Measurements from ENCODE around the gene FBXO46. TPM values are rescaled to one million over a fixed set of nuclear protein-coding genes. Genes with fewer than 3 reads are reported as not detected.
"Not testable (repeated sequence)": the region's sequence is repeated elsewhere in the genome, so short reads cannot be mapped to it uniquely, and the experiment has no call there.

FBXO46 gene
- total RNA-seq, 1 experiment from 2014 or later: 10.8 TPM

DNA sequence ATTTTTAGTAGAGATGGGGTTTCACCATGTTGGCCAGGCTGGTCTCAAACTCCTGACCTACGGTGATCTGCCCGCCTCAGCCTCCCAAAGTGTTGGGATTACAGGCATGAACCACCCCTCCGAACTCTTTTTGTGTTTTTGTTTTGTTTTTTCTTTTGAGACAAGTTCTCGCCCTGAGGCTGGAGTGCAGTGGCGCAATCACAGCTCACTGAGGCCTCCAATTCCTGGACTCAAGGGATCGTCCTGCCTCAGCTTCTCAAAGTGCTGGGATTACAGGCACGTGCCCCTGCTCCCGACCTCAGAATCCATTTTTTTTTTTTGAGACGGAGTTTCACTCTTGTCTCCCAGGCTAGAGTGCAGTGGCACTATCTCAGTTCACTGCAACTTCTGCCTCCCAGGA, 27.0 kb upstream of the FBXO46 start:
- Histone ChIP-seq H3K4me3 (no peak overlapping the region), H3K27ac (no peak overlapping the region), H3K27me3 (0 out of 2 replicates have a peak, but pooled peaks cover 8% of the 10 kb centered on the region), H3K36me3 (no peaks in the 10 kb centered on the region), H3K4me1 (no peaks in the 10 kb centered on the region), H3K9me3 (replicated peaks) (no peaks in the 10 kb centered on the region)
- DNase-seq: no peak

DNA sequence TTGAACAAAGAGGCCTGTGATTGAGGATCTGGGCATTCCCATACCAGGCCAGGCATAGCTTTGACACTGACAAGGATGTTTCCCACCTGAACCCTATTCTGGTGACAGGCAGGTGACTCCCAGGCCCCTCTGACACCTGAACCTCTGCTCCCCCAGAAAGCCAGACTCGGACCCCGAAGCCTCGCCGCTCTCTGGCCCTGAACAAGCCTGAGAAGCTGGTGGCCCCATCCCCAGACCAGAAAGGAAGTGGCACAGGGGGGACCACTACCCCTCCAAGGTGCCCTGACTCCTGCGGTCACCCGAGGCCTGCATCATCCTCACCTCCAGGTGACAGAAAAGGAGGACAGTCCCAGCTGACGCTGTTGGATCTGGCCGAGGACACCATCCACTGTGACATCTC, 23.6 kb upstream of the FBXO46 start:
- Histone ChIP-seq H3K27ac (no peak overlapping the region), H3K9me3 (replicated peaks) (no peaks in the 10 kb centered on the region), H3K27me3 (0 out of 2 replicates have a peak, but pooled peaks cover 8% of the 10 kb centered on the region), H3K36me3 (no peaks in the 10 kb centered on the region), H3K4me3 (no peak overlapping the region), H3K4me1 (no peaks in the 10 kb centered on the region)
- DNase-seq: no peak

DNA sequence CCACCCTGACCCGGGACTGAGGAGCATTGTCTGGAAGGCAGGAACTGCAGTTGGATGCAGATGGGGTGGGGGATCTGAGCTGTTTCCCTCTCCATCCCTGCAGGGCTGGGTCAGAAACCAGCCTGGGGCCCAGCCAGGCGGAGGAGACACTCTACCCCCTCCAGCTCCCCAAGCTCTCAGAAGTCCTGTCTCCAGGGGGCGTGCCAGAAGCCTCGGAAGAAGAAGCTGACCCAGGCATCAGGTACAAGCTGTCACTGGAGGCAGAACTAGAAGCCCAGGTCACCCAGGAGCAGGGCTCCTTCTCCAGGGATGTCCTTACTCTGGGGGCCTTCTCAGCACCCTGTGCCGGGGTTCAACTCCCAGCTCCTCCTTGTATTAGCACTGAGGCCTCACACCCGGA, 22.9 kb upstream of the FBXO46 start:
- no peaks in the 10 kb centered on the region for H3K9me3 ChIP-seq (replicated peaks)
- no peak for DNase-seq
- H3K4me3 ChIP-seq: no peak overlapping the region
- H3K4me1 ChIP-seq: no peaks in the 10 kb centered on the region
- no peaks in the 10 kb centered on the region for H3K36me3 ChIP-seq
- H3K27me3 ChIP-seq: 0 out of 2 replicates have a peak, but pooled peaks cover 8% of the 10 kb centered on the region
- no peak overlapping the region for H3K27ac ChIP-seq

DNA sequence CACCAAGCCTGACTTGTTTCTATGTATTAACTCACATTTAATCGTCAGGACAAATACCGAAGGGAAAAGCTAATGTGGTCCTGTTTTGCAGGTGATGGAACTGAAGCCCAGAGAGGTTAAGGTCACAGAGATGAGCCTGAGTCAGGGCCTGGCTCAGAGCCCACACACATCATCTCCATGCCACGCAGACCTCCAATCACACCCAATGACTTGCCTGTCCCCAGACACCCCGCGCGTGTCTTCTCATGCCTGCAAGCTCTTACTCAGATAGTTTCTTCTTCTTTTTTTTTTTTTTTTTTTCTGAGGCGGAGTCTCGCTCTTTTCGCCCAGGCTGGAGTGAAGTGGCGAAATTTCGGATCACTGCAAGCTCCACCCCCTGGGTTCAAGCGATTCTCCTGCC, 21.9 kb upstream of the FBXO46 start:
- no peak overlapping the region for H3K27ac ChIP-seq
- no peak for DNase-seq
- H3K36me3 ChIP-seq: no peaks in the 10 kb centered on the region
- H3K4me3 ChIP-seq: no peak overlapping the region
- H3K4me1 ChIP-seq: no peaks in the 10 kb centered on the region
- no peaks in the 10 kb centered on the region for H3K9me3 ChIP-seq (replicated peaks)
- 0 out of 2 replicates have a peak, but pooled peaks cover 2% of the 10 kb centered on the region for H3K27me3 ChIP-seq

DNA sequence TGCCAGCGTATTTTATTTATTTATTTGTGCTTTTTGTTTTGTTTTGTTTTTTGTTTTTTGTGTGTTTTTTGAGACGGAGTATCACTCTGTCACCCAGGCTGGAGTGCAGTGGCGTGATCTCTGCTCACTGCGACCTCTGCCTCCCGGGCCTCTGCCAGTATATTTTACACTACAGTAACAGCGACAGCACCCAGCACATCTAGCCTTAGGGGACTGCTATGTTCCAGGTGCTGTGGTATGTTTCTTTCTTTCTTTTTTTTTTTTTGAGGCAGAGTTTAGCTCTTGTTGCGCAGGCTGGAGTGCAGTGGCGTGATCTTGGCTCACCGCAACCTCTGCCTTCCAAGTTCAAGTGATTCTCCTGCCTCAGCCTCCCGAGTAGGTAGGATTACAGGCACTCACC, 20.8 kb upstream of the FBXO46 start:
- H3K9me3 ChIP-seq (replicated peaks); DNase-seq; H3K36me3 ChIP-seq: not testable (repeated sequence)

DNA sequence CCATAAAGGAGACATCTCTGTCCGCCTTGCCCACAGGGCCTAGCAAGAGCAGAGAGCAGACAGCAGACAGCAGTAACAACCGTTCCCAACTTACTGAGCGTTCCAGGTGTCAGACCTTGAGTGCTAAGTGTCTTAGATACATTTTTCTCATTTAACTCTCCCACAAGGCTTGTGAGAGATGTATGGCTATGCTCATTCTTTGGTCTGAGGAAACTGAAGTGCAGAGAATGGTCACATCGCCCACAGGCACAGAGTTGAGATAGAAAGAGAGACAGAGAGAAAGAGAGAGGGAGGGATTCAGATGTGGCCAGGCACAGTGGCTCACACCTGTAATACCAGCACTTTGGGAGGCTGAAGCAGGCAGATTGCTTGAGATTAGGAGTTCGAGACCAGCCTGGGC, 16.8 kb upstream of the FBXO46 start:
- H3K9me3 ChIP-seq (replicated peaks): no peaks in the 10 kb centered on the region
- H3K4me3 ChIP-seq: no peak overlapping the region
- no peak for DNase-seq
- H3K36me3 ChIP-seq: no peaks in the 10 kb centered on the region
- no peak overlapping the region for H3K27ac ChIP-seq
- H3K4me1 ChIP-seq: no peaks in the 10 kb centered on the region
- peaks cover 20% of the 10 kb centered on the region for H3K27me3 ChIP-seq

More for the DNA sequence above, 20.8 kb upstream of the FBXO46 start:
- not testable (repeated sequence) for H3K27me3 ChIP-seq, H3K4me1 ChIP-seq, H3K27ac ChIP-seq, H3K4me3 ChIP-seq

DNA sequence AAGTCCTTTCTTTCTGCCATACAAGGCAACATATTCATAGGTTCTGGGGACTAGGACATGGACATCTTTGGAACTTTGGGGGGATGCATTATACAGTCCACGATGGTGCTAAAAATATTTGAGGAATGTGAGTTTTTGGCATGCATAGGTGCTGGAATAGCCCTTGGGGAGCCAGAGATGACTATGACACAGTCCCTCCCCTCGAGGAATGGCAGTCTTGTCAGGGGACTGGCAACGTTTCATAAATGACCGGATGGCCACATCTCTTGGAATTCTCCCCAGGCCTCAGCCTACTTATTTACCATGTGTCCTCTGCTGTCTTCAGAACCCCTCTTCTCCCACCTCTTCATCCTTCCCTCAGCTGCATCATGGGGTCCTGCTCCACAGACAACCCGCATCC, 16.2 kb upstream of the FBXO46 start:
- Histone ChIP-seq H3K27ac (no peak overlapping the region), H3K9me3 (replicated peaks) (no peaks in the 10 kb centered on the region), H3K27me3 (peaks cover 23% of the 10 kb centered on the region), H3K36me3 (no peaks in the 10 kb centered on the region), H3K4me3 (no peak overlapping the region), H3K4me1 (no peaks in the 10 kb centered on the region)
- no peak for DNase-seq

DNA sequence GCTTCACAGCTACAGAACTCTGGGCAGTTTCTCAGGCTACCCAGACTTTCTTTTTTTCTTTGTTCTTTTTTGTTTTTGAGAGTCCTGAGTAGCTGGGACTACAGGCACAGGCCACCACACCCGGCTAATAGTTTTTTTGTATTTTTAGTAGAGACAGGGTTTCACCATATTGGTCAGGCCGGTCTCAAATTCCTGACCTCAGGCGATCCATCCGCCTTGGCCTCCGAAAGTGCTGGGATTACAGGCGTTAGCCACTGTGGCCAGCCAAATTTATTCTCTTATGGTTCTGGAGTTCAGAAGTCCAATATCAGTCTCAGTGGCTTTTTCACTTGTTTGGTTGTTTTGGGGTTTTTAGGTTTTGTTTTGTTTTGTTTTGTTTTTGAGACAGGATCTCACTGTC, 14.9 kb upstream of the FBXO46 start:
- DNase-seq: no peak
- Histone ChIP-seq H3K4me1 (no peaks in the 10 kb centered on the region), H3K27me3 (peaks cover 23% of the 10 kb centered on the region), H3K4me3 (no peak overlapping the region), H3K36me3 (no peaks in the 10 kb centered on the region), H3K27ac (no peak overlapping the region), H3K9me3 (replicated peaks) (no peaks in the 10 kb centered on the region)

DNA sequence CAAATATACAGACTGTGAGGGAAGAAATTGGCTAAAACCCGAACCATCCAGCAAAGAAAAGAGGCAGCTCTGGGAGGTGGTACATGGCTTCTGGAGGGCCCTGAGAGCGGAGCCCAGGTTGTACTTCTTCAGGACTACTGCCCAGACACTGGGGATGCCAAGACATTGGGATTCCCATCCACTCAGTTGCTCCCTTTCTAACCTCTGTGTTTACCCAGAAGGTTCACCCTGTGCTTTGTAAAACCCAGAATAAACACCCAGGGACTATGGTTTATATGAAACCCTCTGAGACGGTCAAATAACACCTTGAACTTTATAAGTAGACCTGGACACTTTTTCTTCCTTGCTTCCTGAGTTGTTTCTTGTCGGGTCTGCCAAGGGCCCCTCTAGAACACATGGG, 12.3 kb upstream of the FBXO46 start:
- Histone ChIP-seq H3K27me3 (peaks cover 23% of the 10 kb centered on the region), H3K4me1 (no peaks in the 10 kb centered on the region), H3K36me3 (no peaks in the 10 kb centered on the region), H3K4me3 (no peak overlapping the region), H3K9me3 (replicated peaks) (no peaks in the 10 kb centered on the region), H3K27ac (no peak overlapping the region)
- DNase-seq: no peak

DNA sequence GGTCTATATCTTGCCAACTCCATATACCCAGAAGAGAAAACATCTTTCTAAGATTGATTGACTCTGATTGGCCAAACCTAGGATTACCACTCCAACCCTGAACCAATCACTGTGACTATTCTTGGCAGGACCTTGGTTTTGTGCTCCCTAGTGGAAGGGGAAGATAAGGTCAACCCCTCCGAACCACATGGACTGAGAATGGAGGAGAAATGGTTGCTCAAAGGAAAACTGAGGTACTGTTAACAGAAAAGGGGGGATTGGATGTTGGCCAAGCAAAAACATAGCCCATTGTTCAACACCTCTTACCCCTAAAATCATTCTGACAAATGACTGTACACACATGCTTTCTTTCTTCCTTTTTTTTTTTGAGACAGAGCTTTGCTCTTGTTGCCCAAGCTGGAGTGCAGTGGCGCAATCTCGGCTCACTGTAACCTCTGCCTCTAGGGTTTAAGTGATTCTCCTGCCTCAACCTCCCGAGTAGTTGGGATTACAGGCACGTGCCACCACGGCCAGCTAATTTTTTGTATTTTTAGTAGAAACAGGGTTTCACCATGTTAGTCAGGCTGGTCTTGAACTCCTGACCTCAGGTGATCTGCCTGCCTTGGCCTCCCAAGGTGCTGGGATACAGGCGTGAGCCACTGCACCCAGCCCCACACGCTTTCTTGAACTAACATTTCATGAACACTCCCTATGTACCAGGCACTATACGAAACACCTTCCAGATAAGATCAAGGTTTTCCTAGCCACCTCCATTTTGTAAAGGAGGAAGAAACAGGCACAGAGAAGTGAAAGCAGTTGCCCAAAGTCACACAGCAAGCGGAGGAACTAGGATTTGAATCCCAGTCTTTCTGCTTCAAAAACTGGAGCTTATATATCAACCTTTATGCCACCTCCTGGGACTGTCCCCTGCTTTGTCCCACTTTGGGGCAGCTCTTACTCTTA, 9.1 kb upstream of the FBXO46 start:
- Histone ChIP-seq H3K27me3 (0 out of 2 replicates have a peak, but pooled peaks cover 9% of the 10 kb centered on the region), H3K4me1 (no peaks in the 10 kb centered on the region), H3K9me3 (replicated peaks) (no peaks in the 10 kb centered on the region), H3K27ac (no peak overlapping the region), H3K36me3 (no peaks in the 10 kb centered on the region), H3K4me3 (no peak overlapping the region)
- DNase-seq: peak in 1 of 2 experiments; percentile 27

DNA sequence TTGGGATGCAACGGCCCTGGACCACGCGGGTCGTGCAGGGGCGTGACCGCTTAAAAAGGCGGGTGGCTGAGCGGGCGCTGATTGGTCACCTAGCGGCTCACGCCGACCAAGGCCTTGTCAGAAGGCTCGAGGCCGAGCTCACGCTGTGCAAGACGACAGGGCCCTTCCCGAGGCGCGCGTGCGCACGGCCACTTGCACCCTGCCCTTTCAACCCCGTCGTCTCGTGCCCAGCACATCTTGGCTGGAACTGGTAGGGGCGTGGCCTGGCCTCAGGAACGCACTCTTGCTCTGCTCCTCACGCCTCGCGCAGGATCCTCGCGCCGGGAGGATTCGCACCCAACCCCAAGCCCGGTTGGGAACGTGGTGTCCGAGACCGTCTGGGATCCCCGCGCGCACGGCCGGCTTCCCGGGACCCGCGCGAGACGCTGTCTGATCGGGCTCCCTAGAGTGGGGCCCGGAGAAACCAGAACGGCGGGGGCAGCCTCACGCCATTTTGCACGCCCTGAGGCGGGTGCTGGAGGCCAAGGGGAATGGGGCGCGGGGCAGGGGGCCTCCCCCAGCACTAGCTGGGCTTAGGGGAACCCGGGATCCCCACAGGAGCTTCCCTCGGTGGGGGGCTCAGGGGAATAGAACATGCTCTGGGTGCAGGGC, 2.6 kb upstream of the FBXO46 start, which contains the start of gene MEIOSIN:
TSS of gene MEIOSIN (plus strand) at position 280 of the 651 bp plus-strand sequence. CDS start 1,938 bp downstream, outside the sequence.
- H3K27ac ChIP-seq: no peak within 1 kb of the TSS
- no peaks in the 10 kb centered on the region for H3K9me3 ChIP-seq (replicated peaks)
- H3K4me1 ChIP-seq: no peaks in the 10 kb centered on the region
- no peak for DNase-seq
- no peak within 1 kb of the TSS for H3K4me3 ChIP-seq
- no peaks in the 10 kb centered on the region for H3K36me3 ChIP-seq
- H3K27me3 ChIP-seq: no peaks in the 10 kb centered on the region

DNA sequence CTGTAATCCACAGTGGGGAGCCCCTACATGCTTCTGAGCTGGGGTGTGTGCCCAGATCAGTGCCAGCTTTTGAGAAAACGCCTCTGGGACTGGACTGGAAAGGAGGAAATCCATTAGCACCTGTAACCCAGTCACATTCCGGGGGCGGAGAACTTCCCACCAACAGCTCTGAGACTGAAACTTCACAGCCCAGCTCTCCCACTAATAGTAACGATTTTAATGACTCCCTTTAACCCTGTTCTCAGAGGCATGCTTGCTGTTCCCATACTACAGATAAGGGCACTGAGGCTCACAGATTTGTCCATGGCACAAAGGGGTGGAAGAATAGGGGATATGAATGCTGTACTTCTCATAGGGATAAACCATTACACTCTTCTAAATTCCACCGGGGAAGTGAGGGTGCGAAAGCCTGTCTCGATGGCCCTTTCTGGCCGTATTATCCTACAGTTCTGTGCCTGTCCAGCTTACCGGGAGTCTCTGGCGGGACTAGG, 851 bp downstream of the FBXO46 start:
- no peak for DNase-seq
- Histone ChIP-seq H3K4me1 (no peaks in the 10 kb centered on the region), H3K4me3 (peak overlapping the region; percentile 73), H3K27me3 (no peaks in the 10 kb centered on the region), H3K36me3 (no peaks in the 10 kb centered on the region), H3K9me3 (replicated peaks) (no peaks in the 10 kb centered on the region), H3K27ac (peak overlapping the region; percentile 40)

DNA sequence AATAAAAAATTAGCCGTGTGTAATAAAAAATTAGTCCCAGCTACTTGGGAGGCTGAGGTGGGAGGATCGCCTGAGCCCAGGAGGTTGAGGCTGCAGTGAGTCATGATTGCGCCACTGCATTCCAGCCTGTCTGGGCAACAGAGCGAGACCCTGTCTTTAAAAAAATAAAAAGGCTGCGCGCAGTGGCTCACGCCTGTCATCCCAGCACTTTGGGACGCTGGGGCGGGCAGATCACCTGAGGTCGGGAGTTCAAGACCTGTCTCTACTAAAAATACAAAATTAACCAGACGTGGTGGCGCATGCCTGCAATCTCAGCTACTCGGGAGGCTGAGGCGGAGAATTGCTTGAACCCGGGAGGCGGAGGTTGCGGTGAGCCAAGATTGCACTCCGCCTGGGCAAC, 2.0 kb downstream of the FBXO46 start:
- H3K36me3 ChIP-seq; H3K4me3 ChIP-seq; H3K4me1 ChIP-seq; H3K27ac ChIP-seq; H3K27me3 ChIP-seq; DNase-seq; H3K9me3 ChIP-seq (replicated peaks): not testable (repeated sequence)

DNA sequence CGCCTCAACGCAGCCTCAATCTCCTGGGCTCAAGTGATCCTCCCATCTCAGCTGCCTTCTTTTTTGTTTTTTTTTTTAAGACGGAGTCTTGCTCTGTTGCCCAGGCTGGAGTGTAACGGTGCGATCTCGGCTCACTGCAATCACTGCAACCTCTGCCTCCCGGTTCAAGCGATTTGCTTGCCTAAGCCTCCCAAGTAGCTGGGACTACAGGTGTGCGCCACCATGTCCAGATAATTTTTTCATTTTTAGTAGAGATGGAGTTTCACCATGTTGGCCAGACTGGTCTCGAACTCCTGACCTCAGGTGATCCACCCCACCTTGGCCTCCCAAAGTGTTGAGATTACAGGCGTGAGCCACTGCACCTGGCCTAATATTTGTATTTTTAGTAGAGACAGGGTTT, 10.6 kb downstream of the FBXO46 start:
- DNase-seq; H3K27me3 ChIP-seq; H3K9me3 ChIP-seq (replicated peaks); H3K36me3 ChIP-seq; H3K27ac ChIP-seq; H3K4me3 ChIP-seq: not testable (repeated sequence)
- peaks cover 16% of the 10 kb centered on the region for H3K4me1 ChIP-seq

DNA sequence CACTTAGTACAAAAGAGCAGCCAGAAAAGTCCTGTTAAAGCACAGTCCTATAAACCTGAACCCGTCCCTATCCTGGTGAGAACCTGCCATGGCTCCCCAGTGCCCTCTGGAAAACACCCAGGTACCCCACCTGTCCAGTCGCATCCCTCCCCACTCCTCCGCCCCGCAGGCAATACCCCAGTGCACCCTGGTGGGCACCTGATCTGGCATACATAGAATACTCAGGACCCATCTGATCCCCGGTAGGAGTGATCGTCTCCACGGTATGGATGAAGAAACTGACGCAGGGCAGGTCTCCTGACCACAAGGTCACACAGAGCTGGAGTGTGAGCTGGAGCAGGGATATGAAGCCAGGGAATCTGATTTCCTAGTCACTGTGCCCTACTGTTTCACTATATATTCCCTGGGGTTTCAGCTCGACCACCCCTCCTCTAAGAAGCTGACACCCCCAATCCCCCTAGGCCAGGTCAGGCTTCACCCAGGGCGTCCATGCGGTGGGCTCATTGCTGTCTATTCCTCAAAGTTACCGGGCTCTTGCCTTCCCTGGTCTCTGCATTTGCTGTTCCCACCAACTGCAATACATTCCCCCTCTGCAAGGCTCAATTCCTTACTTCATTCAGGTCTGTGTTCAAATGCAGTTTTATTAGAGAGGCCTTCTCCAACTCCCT, 12.6 kb downstream of the FBXO46 start:
- Histone ChIP-seq H3K4me3 (peak overlapping the region; percentile 65), H3K9me3 (replicated peaks) (no peaks in the 10 kb centered on the region), H3K36me3 (no peaks in the 10 kb centered on the region; the same call in 1 of the 2 replicates), H3K27me3 (no peaks in the 10 kb centered on the region), H3K27ac (peak overlapping the region; percentile 7; the same call in 1 of the 2 replicates), H3K4me1 (peaks cover 9% of the 10 kb centered on the region)
- DNase-seq: no peak
